NCI-H2107 treated with DMSO at 0.1 percent for 48 hours (cell line): Measurements from ENCODE around the gene PPCDC.
"Not testable (repeated sequence)": the region's sequence is repeated elsewhere in the genome, so short reads cannot be mapped to it uniquely, and the experiment has no call there.

Source experiments
- DNase-seq: peaks from one replicate; lab custom pipeline; 2025; ENCODE audit not compliant: unreplicated experiment; lab: John Stamatoyannopoulos, UW

Gene PPCDC

DNA sequence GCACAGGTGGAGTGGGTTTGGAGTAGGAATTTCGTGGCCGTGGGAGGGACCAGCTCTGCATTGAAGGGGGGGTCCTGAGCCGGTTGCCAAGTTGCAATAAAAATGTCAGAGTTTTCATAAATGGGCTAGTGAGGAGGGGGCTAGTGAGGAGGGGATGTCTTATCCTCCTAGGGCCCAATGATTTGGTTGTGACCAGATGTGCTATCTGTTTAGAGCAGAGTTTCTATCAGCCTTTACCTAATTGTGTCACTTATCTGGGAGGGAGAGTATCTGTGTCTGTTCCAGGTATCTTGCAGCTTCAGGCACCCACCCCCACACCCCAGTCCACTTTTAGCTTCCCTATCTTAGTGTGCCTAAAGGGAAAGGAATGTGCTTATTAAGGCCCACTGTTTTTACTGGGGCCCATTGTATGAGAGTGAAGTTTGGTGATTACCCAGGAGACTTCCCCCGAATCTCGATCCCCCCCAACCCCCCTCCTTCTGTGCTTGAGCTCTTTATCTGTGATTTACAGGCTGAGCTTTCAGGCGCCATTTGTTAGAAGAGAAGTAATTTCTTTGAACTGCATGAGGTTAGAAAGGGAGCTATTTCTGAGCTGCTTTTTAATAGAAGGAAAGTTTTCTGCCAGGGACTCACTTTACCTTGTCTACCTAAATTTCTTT is 42.6 kb downstream of the PPCDC start:
- DNase-seq: no peak

DNA sequence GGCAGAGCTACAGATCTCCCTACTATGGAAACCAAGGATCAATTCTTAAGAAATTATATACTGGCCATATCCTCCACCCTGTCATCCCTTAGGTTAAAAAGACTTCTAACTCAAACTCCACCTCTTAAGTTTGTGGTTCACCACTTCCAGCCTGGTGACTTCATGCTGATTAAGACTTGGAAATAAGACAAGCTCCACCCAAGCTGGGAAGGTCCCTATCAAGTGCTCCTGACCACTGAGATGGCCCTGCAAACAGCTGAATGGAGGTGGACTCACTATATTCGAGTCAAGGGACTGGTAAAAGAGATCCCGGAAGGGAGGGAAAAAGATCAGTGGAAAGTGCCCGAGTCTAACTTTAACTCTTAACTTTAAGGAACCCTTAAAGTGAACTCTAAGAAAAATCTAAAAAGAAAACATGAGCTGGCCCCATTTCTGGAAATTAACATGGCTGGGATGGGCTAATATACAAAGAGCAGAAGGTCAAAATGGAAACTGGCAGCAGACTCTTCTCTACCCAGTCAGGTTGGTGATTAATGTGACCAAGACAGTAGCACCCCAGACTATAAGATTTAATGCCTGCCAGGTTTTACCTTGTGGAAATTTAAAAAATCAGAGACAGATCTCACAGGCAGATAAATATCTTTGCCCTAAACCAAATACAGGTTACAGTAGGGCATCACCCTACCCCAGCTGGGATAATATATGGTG is 43.9 kb downstream of the PPCDC start:
- no peak for DNase-seq

DNA sequence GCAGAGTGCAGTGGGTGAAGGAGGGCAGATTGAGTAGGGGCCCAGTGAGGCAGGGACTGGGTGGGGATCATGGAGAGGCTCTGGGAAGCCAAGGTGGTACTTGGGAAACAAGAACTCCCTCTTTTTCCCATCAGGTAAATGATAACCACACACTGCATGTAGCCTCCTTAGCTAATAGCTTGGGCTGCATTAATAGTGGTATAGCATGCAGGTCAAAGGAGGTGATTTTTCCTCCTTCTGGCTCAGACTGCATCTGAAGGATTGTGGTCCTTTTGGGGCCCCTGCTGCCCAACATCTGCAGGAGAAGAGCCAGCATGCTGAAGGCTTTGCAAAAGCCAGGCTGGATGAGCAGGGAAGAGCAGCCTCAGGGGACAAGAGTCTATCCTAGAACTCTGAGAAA is 45.4 kb downstream of the PPCDC start:
- no peak for DNase-seq

DNA sequence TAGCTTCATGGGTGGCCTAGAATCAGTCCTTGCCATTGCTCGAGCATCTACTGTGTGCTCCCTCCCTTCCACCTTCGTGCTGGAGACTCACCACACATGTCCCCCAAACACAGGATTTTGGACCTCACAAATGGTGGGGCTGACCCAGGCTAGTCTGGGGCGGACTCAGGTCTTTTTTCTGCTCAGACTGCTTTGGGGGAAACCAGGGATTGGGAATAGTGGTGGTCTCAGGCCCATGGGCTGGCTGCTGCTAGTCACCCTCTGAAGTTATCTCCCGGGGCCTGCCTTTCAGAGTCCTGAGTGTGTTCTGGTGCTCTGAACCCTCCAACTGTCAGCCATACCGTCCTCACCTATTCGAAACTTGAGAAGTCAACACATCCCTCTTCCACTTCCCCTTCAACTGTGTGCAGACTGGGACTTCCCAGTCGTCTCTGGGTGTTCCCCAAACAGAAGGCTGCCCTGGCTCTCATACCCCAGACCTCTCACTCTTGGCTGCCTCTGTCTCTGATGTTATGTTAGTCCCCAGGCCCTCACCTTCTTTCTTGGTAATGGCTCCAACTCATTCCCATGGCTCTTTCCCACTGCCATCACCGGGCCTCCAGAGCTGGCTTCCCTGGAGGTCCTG is 46.0 kb downstream of the PPCDC start:
- no peak for DNase-seq

DNA sequence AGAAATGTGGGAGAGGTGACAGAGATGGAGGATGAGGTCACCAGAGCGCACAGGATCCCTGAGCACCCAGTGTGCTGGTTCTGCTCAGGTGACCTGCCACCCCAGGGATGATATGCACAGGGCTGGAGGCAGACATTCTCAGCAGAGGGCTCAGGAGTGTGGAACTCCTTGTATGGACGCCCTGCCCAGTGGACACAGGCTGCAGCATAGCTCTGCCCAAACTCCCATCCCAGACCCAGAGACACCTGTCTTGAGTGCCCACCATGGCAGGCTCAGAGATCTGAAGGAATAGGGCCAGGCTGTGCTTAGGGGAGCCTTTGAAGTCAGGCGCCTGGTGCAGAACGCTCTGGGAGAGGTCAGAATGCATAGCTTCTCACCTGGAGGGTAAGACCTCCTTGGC is 47.3 kb downstream of the PPCDC start:
- DNase-seq: no peak

DNA sequence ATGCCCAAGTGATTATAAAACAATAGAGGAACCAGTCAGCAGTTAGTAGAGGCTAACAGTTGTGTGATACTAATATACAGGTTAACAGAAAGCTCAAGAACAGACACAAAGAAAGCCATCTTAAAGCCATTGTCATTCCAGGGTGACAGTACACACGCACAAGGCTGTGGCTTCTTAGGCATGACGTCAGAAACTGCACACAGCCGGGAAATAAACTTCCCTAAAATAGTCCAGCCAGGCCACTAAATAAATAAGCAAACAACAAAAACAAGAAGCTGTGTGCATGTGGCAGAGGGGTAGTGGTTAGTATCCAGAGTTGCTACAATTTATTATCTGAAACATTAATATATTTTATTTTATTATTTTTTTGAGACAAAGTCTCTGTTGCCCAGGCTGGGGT is 49.8 kb downstream of the PPCDC start:
- DNase-seq: no peak

DNA sequence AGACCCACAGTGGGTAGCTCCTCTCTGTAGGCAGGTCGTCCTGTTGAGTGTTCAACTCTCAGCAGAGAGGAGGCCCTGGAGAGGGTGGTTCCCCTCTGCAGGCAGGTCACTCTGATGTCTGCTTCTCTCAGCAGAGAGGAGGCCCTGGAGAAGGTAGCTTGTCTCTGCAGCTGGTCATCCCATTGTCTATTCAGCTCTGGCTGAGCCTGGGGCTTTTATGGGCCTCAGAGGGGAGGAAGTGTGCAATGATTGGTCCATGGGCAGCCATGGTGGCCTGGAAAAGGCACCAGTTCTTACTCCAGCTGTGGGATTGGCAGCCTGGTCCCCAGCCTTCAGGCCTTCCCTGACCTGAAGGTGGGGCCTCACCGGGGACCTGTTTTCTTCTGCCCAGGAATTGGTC is 52.9 kb downstream of the PPCDC start:
- DNase-seq: no peak

DNA sequence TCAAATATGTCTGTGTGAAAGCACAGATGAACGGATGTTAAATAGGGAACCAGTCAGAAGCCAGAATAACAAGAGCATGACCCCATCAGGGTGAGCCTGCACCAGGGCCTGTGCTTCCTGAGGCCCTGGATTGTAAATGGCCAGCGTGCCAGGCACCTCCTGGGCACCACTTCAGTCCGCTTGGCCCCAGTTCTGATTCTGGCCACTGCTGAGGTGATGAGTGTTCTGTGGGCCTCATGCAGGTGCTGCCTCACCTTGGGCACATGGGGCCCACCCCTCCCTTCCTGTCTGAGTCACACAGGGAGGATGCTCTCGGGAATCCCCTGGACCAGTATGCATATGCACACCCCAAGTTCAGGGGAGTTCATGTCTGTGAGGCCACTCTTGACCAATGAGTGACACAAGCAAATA is 54.2 kb downstream of the PPCDC start:
- DNase-seq: not testable (repeated sequence)

DNA sequence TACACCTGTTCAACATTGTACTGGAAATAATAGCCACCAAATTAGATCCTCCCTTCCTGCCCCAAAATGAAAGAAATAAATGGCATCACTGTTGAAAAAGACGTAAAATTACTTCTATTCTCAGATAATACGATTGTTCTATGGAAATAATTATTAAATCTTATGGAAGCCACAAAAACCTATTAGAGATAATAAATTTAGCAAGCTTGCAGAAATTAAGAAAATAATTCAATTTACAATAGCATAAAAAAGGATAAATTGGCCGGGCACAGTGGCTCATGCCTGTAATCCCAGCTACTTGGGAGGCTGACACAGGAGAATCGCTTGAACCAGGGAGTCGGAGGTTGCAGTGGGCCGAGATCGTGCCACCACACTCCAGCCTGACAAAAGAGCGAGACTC is 57.8 kb downstream of the PPCDC start:
- DNase-seq: no peak

DNA sequence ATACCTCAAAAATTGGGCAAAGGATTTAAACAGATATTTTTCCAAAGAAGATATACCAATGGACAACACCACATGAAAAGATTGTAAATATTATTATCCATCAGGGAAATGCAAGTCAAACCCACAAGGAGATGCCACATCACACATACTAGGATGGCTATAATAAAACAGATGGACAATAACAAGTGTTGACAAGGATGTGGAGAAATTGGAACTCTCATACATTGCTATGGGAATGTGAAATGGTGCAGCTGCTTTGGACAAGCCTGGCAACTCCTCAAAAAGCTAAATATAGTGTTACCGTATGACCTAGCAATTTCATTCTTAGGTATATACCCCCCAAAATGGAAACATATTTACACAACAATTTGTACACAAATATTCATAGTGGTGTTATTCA is 59.3 kb downstream of the PPCDC start:
- DNase-seq: no peak

DNA sequence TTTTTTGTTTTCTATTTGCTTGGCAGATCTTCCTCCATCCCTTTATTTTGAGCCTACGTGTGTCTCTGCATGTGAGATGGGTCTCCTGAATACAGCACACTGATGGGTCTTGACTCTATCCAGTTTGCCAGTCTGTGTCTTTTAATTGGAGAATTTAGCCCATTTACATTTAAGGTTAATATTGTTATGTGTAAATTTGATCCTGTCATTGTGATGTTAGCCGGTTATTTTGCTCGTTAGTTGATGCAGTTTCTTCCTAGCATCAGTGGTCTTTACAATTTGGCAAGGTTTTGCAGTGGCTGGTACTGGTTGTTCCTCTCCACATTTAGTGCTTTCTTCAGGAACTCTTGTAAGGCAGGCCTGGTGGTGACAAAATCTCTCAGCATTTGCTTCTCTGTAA is 62.3 kb downstream of the PPCDC start:
- not testable (repeated sequence) for DNase-seq

DNA sequence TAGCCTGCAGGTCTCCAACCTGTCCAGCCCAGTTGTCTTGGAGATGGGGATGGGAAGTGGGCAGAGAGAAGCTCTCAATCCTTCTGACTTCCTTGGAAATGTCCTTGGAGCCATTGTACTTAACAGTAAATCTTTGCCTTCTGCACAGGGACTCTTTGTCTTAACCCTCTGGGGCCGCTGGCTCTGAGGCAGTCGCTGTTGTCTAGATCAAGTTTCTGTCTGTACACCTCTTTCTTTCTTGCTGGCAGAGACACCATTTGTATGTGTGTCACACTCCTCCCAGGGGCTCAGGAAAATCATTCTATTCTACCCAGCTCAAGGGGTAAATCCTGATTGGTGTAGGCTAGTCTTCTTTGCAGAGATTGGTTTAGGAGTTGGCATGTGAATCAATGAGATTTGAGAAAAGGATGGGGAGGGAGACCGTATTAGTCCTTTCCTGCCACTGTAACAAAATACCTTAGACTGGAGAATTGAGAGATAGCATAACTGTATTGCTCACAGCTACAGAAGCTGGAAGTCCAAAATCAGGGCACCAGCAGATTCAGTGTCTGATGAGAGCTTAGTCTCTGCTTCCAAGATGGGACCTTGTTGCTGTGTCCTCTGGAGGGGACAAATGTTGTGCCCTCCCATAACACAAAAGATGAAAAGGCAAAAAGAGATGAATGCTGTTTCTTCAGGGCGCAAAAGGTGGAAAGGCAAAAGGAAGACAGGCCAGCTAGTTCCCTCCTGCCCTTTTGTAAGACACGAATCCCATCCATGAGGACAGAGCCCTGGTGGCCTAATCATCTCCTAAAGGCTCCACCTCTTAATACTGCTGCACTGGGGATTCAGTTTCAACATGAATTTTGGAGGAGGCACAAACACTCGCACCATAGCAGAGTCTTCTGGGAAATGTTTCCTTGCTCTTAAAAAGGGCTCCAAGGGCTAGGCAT is 66.3 kb downstream of the PPCDC start:
- DNase-seq: no peak

DNA sequence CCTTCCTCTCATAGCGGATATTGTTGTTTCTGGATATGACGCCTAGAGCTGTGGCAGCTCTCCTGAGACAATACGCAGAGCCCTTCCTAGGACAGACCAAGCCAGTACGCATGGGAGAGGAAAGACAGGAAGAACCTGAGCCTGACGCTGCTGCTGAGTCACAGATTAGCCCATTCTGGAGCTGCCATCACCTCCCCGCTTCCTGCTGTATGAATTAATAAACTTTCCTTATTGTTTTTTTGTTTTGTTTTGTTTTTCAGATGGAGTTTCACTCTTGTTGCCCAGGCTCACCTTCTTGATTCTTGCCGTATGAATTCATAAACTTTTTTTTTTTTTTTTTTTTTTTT is 67.0 kb downstream of the PPCDC start:
- DNase-seq: no peak

DNA sequence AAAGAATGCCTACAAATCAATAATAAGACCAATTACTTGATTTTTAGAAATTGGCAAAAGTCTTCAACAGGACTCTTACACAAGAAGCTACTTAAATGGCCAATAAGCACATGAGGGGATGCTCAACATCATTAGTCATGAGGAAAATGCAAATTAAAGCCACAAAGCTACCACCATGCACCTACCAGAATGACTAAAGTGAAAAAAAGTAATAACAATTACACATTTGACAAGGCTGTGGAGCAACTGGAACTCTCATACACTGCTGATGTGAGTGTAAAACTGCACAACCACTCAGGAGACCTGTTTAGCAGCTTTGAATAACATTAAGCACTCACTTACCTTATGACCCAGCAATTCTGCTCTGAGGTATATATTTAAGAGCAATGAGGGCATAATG is 68.4 kb downstream of the PPCDC start:
- DNase-seq: no peak

DNA sequence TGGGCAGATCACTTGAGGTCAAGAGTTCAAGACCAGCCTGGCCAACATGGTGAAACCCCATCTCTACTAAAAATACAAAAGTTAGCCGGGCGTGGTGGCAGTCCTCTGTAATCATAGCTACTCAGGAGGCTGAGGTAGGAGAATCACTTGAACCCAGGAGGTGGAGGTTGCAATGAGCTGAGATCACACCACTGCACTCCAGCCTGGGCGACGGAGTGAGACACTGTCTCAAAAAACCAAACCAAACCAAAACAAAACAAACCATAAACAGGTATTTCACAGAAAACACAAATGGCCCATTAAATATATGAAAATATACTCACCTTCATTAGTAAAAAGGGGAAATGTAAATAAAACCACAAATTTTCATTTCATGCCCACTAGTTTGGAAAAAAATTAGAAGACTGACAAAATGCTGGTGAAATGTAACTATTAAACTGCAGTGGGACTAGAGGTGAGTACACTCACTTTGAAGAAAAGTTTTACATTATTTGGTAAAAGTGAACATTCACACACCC is 71.6 kb downstream of the PPCDC start:
- not testable (repeated sequence) for DNase-seq

DNA sequence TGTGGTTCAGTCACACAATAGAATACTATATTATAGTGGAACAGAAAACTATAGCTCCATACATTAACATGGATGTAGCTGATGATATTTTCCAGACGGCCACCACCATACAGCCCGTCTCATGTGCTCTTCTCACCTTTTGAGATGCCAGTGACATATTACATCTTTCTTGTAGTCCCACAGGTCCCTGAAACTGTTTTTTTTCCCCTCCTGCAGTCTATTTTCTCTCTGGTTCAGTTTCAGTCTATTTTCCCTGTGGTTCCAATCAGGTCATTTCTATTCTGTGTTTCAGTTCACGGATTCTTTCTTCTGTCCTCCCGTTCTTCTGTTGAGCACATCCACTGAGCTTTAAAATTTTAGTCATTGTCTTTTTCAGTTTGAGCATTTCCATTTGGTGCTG is 72.2 kb downstream of the PPCDC start:
- DNase-seq: no peak

DNA sequence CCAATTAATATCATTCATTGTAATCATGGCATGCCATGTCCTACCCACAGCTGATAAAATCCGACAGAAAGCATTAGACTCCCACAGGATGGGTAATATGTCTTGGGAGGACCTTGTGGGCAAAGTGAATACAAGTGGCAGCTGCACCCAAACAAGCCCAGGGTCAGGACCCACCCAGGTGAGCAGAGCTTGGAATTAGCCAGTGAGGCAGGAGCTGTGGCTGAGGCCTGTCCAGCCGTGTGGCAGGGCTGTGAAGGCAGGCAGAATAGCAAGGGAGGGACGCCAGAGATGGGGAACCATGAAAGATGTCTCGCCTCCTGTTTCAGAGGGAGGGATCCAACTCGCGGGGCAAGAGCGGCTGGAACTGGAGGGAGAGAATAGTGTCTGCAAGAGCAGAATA is 74.5 kb downstream of the PPCDC start:
- no peak for DNase-seq

DNA sequence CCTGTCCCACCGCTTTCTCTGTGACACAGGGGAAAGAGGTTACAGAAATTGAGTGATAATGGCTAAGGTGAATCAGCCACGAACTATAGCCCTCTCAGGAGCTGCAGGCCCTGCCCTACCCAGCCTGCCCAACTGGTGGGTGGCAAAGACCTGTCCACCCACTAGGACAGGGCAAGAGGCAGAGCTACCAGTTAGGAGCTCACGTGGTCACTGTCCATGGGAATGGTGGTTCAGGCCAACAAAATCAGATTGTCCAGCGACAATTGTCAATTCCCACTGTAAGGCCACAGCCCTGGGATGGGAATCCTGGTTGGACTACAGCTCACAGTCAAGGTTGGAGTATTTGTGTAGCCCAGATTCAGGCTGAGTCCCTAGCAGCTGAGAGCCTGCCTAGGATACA is 75.0 kb downstream of the PPCDC start:
- DNase-seq: no peak
